PFSK-1 (cell line): ENCODE results near the gene TRIP4.

Experiments used
- FOXP2 ChIP-seq: optimal IDR thresholded peaks from 2 replicates; pipeline ENCODE3; 2011; ENCODE audit warnings: borderline replicate concordance, control low read depth, inconsistent platforms; ENCODE audit not compliant: insufficient read depth; ENCODE audit errors: extremely low read length, extremely low read depth
- POLR2AphosphoS5 ChIP-seq: IDR thresholded peaks from 2 replicates; pipeline ENCODE4 v1.6.1; 2012; ENCODE audit warnings: low read depth, mild to moderate bottlenecking, control low read depth, low read length, moderate library complexity
- REST ChIP-seq, 2 experiments: IDR thresholded peaks; 2 replicates each; pipeline versions ENCODE4 v1.6.1 to v1.8.0; 2011 to 2012; ENCODE audit warnings: low read depth in 2 of 2, low read length in 2 of 2, control low read depth in 1 of 2, inconsistent platforms in 1 of 2, mild to moderate bottlenecking in 1 of 2, moderate library complexity in 1 of 2; ENCODE audit not compliant: insufficient read depth in 1 of 2
- SIN3A ChIP-seq: IDR thresholded peaks from 2 replicates; pipeline ENCODE4 v1.6.1; 2012; ENCODE audit warnings: mild to moderate bottlenecking, low read length, moderate library complexity, borderline replicate concordance; ENCODE audit not compliant: insufficient read depth

GRCh38 chr15:64464276-64465005 is 76.8 kb downstream of the TRIP4 start:
- TF ChIP-seq POLR2AphosphoS5: no peak
- TF ChIP-seq SIN3A: no peak
- no peak for TF ChIP-seq REST (IDR thresholded peaks at IDR 0.05; ENCODE audit: insufficient read depth in 1 of 2, low read depth in 2 of 2, low read length in 2 of 2)
- TF ChIP-seq FOXP2: no peak
